ENCODE measurements around the gene GPR6. TPM values are rescaled to one million over a fixed set of nuclear protein-coding genes. Genes with fewer than 3 reads are reported as not detected.

Gene GPR6
- total RNA-seq, 1 donor from 2014 or later, result not detected

DNA sequence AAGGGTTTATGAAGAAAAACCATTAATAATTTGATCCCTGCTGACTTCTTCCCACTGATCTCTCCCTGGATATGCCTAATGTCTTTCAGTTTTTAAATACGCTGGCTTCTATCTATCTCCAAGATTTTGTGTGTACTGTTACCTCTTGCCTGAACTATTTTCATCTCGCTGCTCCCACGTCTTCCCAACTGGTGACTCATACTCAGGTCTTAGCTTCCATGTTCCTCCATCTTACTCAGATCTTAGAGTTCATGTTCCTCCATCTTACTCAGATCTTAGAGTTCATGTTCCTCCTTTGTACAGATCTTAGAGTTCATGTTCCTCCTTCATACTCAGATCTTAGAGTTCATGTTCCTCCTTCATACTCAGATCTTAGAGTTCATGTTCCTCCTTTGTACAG, 21.6 kb downstream of the GPR6 start:
- Mint-ChIP-seq H3K36me3 (ENCODE audit: insufficient read depth) (no peaks in the 10 kb centered on the region), H3K27me3 (peaks cover 29% of the 10 kb centered on the region), H3K27ac (no peak overlapping the region), H3K4me1 (ENCODE audit: low read depth) (no peaks in the 10 kb centered on the region), H3K9me3 (ENCODE audit: low read depth) (no peaks in the 10 kb centered on the region), H3K4me3 (ENCODE audit: low read depth) (no peak overlapping the region)
- DNase-seq (ENCODE audit: low spot score, unreplicated experiment), result no peak
- TF ChIP-seq, protein P1, sequence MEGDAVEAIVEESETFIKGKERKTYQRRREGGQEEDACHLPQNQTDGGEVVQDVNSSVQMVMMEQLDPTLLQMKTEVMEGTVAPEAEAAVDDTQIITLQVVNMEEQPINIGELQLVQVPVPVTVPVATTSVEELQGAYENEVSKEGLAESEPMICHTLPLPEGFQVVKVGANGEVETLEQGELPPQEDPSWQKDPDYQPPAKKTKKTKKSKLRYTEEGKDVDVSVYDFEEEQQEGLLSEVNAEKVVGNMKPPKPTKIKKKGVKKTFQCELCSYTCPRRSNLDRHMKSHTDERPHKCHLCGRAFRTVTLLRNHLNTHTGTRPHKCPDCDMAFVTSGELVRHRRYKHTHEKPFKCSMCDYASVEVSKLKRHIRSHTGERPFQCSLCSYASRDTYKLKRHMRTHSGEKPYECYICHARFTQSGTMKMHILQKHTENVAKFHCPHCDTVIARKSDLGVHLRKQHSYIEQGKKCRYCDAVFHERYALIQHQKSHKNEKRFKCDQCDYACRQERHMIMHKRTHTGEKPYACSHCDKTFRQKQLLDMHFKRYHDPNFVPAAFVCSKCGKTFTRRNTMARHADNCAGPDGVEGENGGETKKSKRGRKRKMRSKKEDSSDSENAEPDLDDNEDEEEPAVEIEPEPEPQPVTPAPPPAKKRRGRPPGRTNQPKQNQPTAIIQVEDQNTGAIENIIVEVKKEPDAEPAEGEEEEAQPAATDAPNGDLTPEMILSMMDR (IDR thresholded peaks at IDR 0.05; ENCODE audit: unreplicated experiment), result no peak

DNA sequence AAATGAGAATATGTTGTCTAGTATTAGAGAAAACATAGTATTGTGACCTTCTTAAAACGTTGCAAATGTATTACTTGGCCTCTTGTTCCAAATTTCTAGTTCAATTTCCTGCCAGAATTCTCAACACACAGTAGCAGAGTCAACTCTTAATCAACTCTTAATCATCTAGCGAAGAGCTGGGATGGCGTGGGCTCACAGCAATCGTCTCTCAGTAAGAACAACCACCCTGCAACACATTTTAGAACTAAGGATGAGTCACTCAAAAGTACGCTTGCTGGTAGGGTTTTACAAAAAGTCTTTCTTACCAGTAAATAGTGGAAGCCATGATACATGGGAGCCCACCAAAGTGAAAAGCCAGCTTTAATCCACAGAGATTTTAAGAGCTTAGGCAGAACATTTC, 24.6 kb downstream of the GPR6 start:
- no peak for DNase-seq (ENCODE audit: low spot score, unreplicated experiment)
- Mint-ChIP-seq H3K36me3 (ENCODE audit: insufficient read depth) (no peaks in the 10 kb centered on the region), H3K27me3 (peaks cover 21% of the 10 kb centered on the region), H3K4me1 (ENCODE audit: low read depth) (no peaks in the 10 kb centered on the region), H3K27ac (no peak overlapping the region), H3K4me3 (ENCODE audit: low read depth) (no peak overlapping the region), H3K9me3 (ENCODE audit: low read depth) (no peaks in the 10 kb centered on the region)
- TF ChIP-seq, protein P1 (IDR thresholded peaks at IDR 0.05; ENCODE audit: unreplicated experiment), result no peak

DNA sequence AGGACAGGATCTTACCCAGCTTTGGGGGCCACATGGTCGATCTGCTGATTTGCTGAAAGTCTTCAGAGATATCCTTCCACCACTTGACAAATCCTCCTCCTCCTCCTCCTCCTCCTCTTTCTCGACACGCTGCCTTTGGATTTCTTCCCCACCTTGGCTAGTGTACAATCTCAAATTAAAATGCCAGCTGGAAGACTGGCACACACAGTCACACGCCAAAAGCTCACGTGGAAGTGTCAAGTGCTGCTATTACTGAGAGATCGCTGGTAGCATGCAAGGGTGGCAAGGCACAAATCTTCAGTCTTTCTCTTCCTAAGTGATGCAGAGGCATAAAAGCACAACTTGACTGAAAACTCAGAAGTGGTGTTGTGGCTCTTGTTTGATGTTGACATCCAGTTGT, 35.3 kb downstream of the GPR6 start:
- H3K9me3 Mint-ChIP-seq (ENCODE audit: low read depth), result no peaks in the 10 kb centered on the region
- no peaks in the 10 kb centered on the region for H3K4me1 Mint-ChIP-seq (ENCODE audit: low read depth)
- no peak overlapping the region for H3K27ac Mint-ChIP-seq
- peaks cover 11% of the 10 kb centered on the region for H3K27me3 Mint-ChIP-seq
- no peaks in the 10 kb centered on the region for H3K36me3 Mint-ChIP-seq (ENCODE audit: insufficient read depth)
- no peak for DNase-seq (ENCODE audit: low spot score, unreplicated experiment)
- H3K4me3 Mint-ChIP-seq (ENCODE audit: low read depth), result no peak overlapping the region
- TF ChIP-seq, protein P1 (IDR thresholded peaks at IDR 0.05; ENCODE audit: unreplicated experiment), result no peak

DNA sequence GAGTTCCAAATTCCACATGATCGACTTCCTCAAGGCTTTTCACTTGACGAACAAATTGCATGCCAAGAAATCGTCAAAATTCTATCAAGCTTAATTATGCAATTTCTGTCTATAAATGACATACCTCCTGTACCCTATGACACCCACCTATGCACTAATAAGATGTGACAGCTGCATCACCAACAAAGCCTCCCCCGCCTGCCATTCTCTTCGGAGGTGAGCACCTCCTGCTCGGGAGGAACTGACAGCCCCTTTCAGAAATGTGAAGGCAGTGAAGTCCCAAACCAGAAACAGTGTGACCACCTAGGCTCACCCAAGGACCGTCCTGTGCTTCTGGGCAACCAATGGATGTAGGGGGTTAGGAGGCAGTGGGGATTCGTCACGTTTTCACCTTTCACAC, 37.1 kb downstream of the GPR6 start:
- Mint-ChIP-seq H3K36me3 (ENCODE audit: insufficient read depth) (no peaks in the 10 kb centered on the region), H3K4me1 (ENCODE audit: low read depth) (no peaks in the 10 kb centered on the region), H3K27ac (no peak overlapping the region), H3K27me3 (peaks cover 22% of the 10 kb centered on the region), H3K4me3 (ENCODE audit: low read depth) (no peak overlapping the region), H3K9me3 (ENCODE audit: low read depth) (no peaks in the 10 kb centered on the region)
- TF ChIP-seq, protein P1 (IDR thresholded peaks at IDR 0.05; ENCODE audit: unreplicated experiment), result no peak
- DNase-seq (ENCODE audit: low spot score, unreplicated experiment), result no peak

DNA sequence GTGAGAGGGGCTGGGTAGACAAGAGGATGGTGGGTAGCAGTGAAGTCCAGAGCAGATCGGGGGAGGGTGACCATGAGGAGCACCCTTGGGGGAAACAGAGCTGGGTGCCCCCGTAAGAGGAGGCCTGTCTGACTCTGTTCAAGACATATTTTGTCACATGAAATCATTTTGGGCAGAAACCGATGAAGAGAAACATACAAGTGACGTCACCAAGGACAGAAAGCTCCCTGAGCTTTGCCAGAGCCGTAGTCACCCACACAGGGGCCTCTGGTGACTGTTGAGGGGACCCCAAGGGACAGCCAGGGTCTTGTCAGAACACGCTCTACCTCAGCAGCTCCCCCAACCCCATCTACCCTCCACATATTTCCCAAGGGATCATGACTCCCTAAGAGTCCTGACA, 39.2 kb downstream of the GPR6 start:
- Mint-ChIP-seq H3K27ac (no peak overlapping the region), H3K27me3 (peaks cover 22% of the 10 kb centered on the region), H3K4me1 (ENCODE audit: low read depth) (peaks cover 8% of the 10 kb centered on the region), H3K4me3 (ENCODE audit: low read depth) (no peak overlapping the region), H3K36me3 (ENCODE audit: insufficient read depth) (no peaks in the 10 kb centered on the region), H3K9me3 (ENCODE audit: low read depth) (no peaks in the 10 kb centered on the region)
- DNase-seq (ENCODE audit: low spot score, unreplicated experiment), result no peak
- TF ChIP-seq, protein P1 (IDR thresholded peaks at IDR 0.05; ENCODE audit: unreplicated experiment), result no peak
